WTC11 (cell line): ENCODE measurements around the gene LMF2. TPM values are rescaled to one million over a fixed set of nuclear protein-coding genes. Genes with fewer than 3 reads are reported as not detected.
A peak's percentile ranks its signal among the peaks of the same experiment; 100 is the strongest.

Source experiments
- ATAC-seq: fragments of 200-7000 bp; cut with Tn5 transposase; 2 replicates; pipeline ENCODE4 v1.10.0; 2021; ENCODE audit warnings: mild to moderate bottlenecking, moderate library complexity
- CTCF ChIA-PET: fragments of 300-600 bp; sonication (Branson Sonifier 250); formaldehyde crosslinking; loops from one replicate; lab custom pipeline; 2021; ENCODE audit warnings: antibody characterized with exemption; lab: Charles Lee
- POLR2A ChIA-PET: fragments of 350-600 bp; sonication (Branson Sonifier 250); formaldehyde crosslinking; loops from one replicate; lab custom pipeline; 2021; ENCODE audit warnings: antibody characterized with exemption; lab: Charles Lee
- DNase-seq: peaks from one replicate; pipeline ENCODE4 v3.0.0; 2021; ENCODE audit warnings: low spot score
- H3K27ac Mint-ChIP-seq: 2 replicates; pipeline ENCODE4 v1.8.0; 2021; ENCODE audit warnings: mixed read lengths
- H3K27me3 Mint-ChIP-seq: 2 replicates; pipeline ENCODE4 v1.8.0; 2021; ENCODE audit warnings: low read depth, mild to moderate bottlenecking, moderate library complexity, mixed read lengths
- H3K36me3 Mint-ChIP-seq: 2 replicates; pipeline ENCODE4 v1.8.0; 2021; ENCODE audit warnings: mixed read lengths
- H3K4me1 Mint-ChIP-seq: 2 replicates; pipeline ENCODE4 v1.8.0; 2022; ENCODE audit warnings: mixed read lengths
- H3K4me3 Mint-ChIP-seq: 2 replicates; pipeline ENCODE4 v1.8.0; 2021; ENCODE audit warnings: mild to moderate bottlenecking, moderate library complexity, mixed read lengths
- H3K9me3 Mint-ChIP-seq: 2 replicates; pipeline ENCODE4 v1.8.0; 2021; ENCODE audit warnings: mixed read lengths
- ATF1 ChIP-seq: sonication (generic); formaldehyde crosslinking; IDR thresholded peaks from 2 replicates; pipeline ENCODE4 v1.8.1; 2023; ENCODE audit warnings: mild to moderate bottlenecking, moderate library complexity, missing genetic modification reagents
- ATF3 ChIP-seq: sonication (generic); formaldehyde crosslinking; conservative IDR thresholded peaks from 2 replicates; pipeline ENCODE4 v1.8.1; 2022; ENCODE audit warnings: mild to moderate bottlenecking, missing genetic modification reagents
- CDX4 ChIP-seq: fragments of 250-450 bp; sonication (Bioruptor Pico); IDR thresholded peaks from 2 replicates; pipeline ENCODE4 v1.9.0; 2021; ENCODE audit warnings: moderate library complexity, mild to moderate bottlenecking, inconsistent platforms, borderline replicate concordance
- ELF4 ChIP-seq: sonication (generic); formaldehyde crosslinking; IDR thresholded peaks from 2 replicates; pipeline ENCODE4 v1.8.1; 2022; ENCODE audit warnings: low read depth, mild to moderate bottlenecking, moderate library complexity, missing genetic modification reagents
- ESRRA ChIP-seq: sonication (generic); formaldehyde crosslinking; IDR thresholded peaks from 2 replicates; pipeline ENCODE4 v1.8.1; 2022; ENCODE audit warnings: mild to moderate bottlenecking, missing genetic modification reagents, borderline replicate concordance
- GTF2I ChIP-seq: fragments of 250-450 bp; sonication (Bioruptor Pico); conservative IDR thresholded peaks from 2 replicates; pipeline ENCODE4 v1.4.0; 2021; ENCODE audit warnings: mild to moderate bottlenecking
- IRF1 ChIP-seq: sonication (generic); formaldehyde crosslinking; IDR thresholded peaks from 2 replicates; pipeline ENCODE4 v1.8.0; 2023; ENCODE audit warnings: missing genetic modification reagents
- JAZF1 ChIP-seq: fragments of 250-450 bp; sonication (Bioruptor Pico); IDR thresholded peaks from 2 replicates; pipeline ENCODE4 v1.9.0; 2021; ENCODE audit warnings: moderate library complexity, mild to moderate bottlenecking, inconsistent platforms
- KAT7 ChIP-seq: sonication (generic); formaldehyde crosslinking; IDR thresholded peaks from 2 replicates; pipeline ENCODE4 v1.8.1; 2023; ENCODE audit warnings: missing genetic modification reagents, mild to moderate bottlenecking, borderline replicate concordance
- MYBL2 ChIP-seq: sonication (generic); formaldehyde crosslinking; IDR thresholded peaks from 2 replicates; pipeline ENCODE4 v1.8.1; 2023; ENCODE audit warnings: mild to moderate bottlenecking, moderate library complexity, missing genetic modification reagents
- NFATC4 ChIP-seq: fragments of 250-450 bp; sonication (Bioruptor Pico); IDR thresholded peaks from 2 replicates; pipeline ENCODE4 v1.9.0; 2021; ENCODE audit warnings: mild to moderate bottlenecking
- NR1H2 ChIP-seq: sonication (generic); formaldehyde crosslinking; IDR thresholded peaks from 2 replicates; pipeline ENCODE4 v1.9.0; 2021; ENCODE audit warnings: mild to moderate bottlenecking, moderate library complexity, missing genetic modification reagents
- NR2C2 ChIP-seq: sonication (generic); formaldehyde crosslinking; IDR thresholded peaks from 2 replicates; pipeline ENCODE4 v1.8.0; 2022; ENCODE audit warnings: mild to moderate bottlenecking, missing genetic modification reagents
- OVOL2 ChIP-seq: fragments of 250-450 bp; sonication (Bioruptor Pico); IDR thresholded peaks from 2 replicates; pipeline ENCODE4 v1.9.0; 2021; ENCODE audit warnings: mild to moderate bottlenecking, borderline replicate concordance
- RELA ChIP-seq: sonication (generic); formaldehyde crosslinking; IDR thresholded peaks from 2 replicates; pipeline ENCODE4 v1.8.1; 2022; ENCODE audit warnings: missing genetic modification reagents, mild to moderate bottlenecking, borderline replicate concordance
- SOX15 ChIP-seq: fragments of 250-450 bp; sonication (Bioruptor Pico); IDR thresholded peaks from 2 replicates; pipeline ENCODE4 v1.9.0; 2021; ENCODE audit warnings: mild to moderate bottlenecking
- TEAD1 ChIP-seq: sonication (generic); formaldehyde crosslinking; IDR thresholded peaks from 2 replicates; pipeline ENCODE4 v1.8.0; 2022; ENCODE audit warnings: mild to moderate bottlenecking, missing genetic modification reagents
- USF1 ChIP-seq: sonication (generic); formaldehyde crosslinking; IDR thresholded peaks from 2 replicates; pipeline ENCODE4 v1.8.0; 2022; ENCODE audit warnings: mild to moderate bottlenecking, missing genetic modification reagents
- ZNF138 ChIP-seq: sonication (generic); formaldehyde crosslinking; conservative IDR thresholded peaks from 2 replicates; pipeline ENCODE4 v1.8.1; 2022; ENCODE audit warnings: mild to moderate bottlenecking, moderate library complexity, missing genetic modification reagents
- ZNF232 ChIP-seq: sonication (generic); formaldehyde crosslinking; IDR thresholded peaks from 2 replicates; pipeline ENCODE4 v1.8.0; 2022; ENCODE audit warnings: mild to moderate bottlenecking, missing genetic modification reagents
- ZNF396 ChIP-seq: fragments of 250-450 bp; sonication (Bioruptor Pico); IDR thresholded peaks from 2 replicates; pipeline ENCODE4 v1.8.0; 2021; ENCODE audit warnings: mild to moderate bottlenecking, moderate library complexity, borderline replicate concordance
- ZNF423 ChIP-seq: fragments of 250-450 bp; sonication (Bioruptor Pico); IDR thresholded peaks from 2 replicates; pipeline ENCODE4 v2.1.2; 2022; ENCODE audit warnings: mild to moderate bottlenecking, moderate library complexity
- ZNF425 ChIP-seq: fragments of 250-450 bp; sonication (Bioruptor Pico); conservative IDR thresholded peaks from 2 replicates; pipeline ENCODE4 v1.9.0; 2021; ENCODE audit warnings: mild to moderate bottlenecking
- ZSCAN18 ChIP-seq: fragments of 250-450 bp; sonication (Bioruptor Pico); IDR thresholded peaks from 2 replicates; pipeline ENCODE4 v2.1.2; 2022; ENCODE audit warnings: mild to moderate bottlenecking, moderate library complexity
- total RNA-seq: library from RNA; stranded (reverse); gene quantifications from 3 replicates; pipeline ENCODE4 v1.2.3, GENCODE V29; 2021

LMF2 gene
- total RNA-seq, 1 experiment from 2014 or later, result 43.7 TPM

- TF ChIP-seq ZNF425 (CRISPR knock-in tag) (no peak), NFATC4 (CRISPR knock-in tag) (no peak), KAT7 (no peak)
Measured at GRCh38 chr22:50531546-50531961, 24.1 kb upstream of the LMF2 start (continued).

- H3K27me3 Mint-ChIP-seq, result peaks cover 80% of the 10 kb centered on the region
- ChIA-PET POLR2A (no interaction called here), CTCF (interaction anchor here (1.3 kb wide), 3 partner anchors 23 to 169 kb away, joined by 4 to 7 read pairs (median 7); partner anchors contain the start of genes LMF2, NCAPH2 and SYCE3)
- no peak overlapping the region for H3K27ac Mint-ChIP-seq
- H3K4me1 Mint-ChIP-seq, result peaks cover 15% of the 10 kb centered on the region
- no peaks in the 10 kb centered on the region for H3K9me3 Mint-ChIP-seq
- H3K4me3 Mint-ChIP-seq, result peak overlapping the region; percentile 72
- H3K36me3 Mint-ChIP-seq, result no peaks in the 10 kb centered on the region
- peak; percentile 79 for DNase-seq
- TF ChIP-seq NR1H2 (CRISPR knock-in tag), result no peak
- TF ChIP-seq IRF1 (CRISPR knock-in tag), result no peak
- TF ChIP-seq ESRRA (CRISPR knock-in tag), result no peak
- no peak for TF ChIP-seq ZNF425 (CRISPR knock-in tag)
- TF ChIP-seq, all 79 proteins: peak for 0
- peak; percentile 40 for ATAC-seq
Measured at GRCh38 chr22:50530877-50531545, 23.5 kb upstream of the LMF2 start.

GRCh38 chr22:50530580-50530876 lies 23.0 kb upstream of the LMF2 start:
- DNase-seq (no peak), ATAC-seq (no peak)
- ChIA-PET CTCF (no interaction called here), POLR2A (no interaction called here)
- Mint-ChIP-seq H3K36me3 (no peaks in the 10 kb centered on the region), H3K27me3 (peaks cover 80% of the 10 kb centered on the region), H3K27ac (no peak overlapping the region), H3K9me3 (no peaks in the 10 kb centered on the region), H3K4me3 (peak overlapping the region; percentile 72), H3K4me1 (peaks cover 15% of the 10 kb centered on the region)
- no peak for TF ChIP-seq ZSCAN18 (CRISPR knock-in tag)
- no peak for TF ChIP-seq CDX4
- TF ChIP-seq ZNF396 (CRISPR knock-in tag), result no peak
- TF ChIP-seq ATF3 (CRISPR knock-in tag), result no peak
- TF ChIP-seq NR2C2 (CRISPR knock-in tag), result no peak
- TF ChIP-seq TEAD1 (CRISPR knock-in tag), result no peak
- TF ChIP-seq JAZF1 (CRISPR knock-in tag), result no peak
- no peak for TF ChIP-seq ZNF423 (CRISPR knock-in tag)
- no peak for TF ChIP-seq SOX15 (CRISPR knock-in tag)
- no peak for TF ChIP-seq MYBL2 (CRISPR knock-in tag)
- no peak for TF ChIP-seq GTF2I (CRISPR knock-in tag)
- no peak for TF ChIP-seq USF1
- TF ChIP-seq ZNF232 (CRISPR knock-in tag), result no peak
- TF ChIP-seq ZNF138 (CRISPR knock-in tag), result no peak
- TF ChIP-seq ELF4 (CRISPR knock-in tag), result no peak
- no peak for TF ChIP-seq OVOL2 (CRISPR knock-in tag)
- no peak for TF ChIP-seq RELA
- no peak for TF ChIP-seq ATF1 (CRISPR knock-in tag)
